Ishikawa (cell line): Measurements from ENCODE around the gene RNF8.

ENCODE experiments used
- NFIC ChIP-seq: IDR thresholded peaks from 2 replicates; pipeline ENCODE4 v1.6.1; 2012
- RAD21 ChIP-seq: IDR thresholded peaks from 2 replicates; pipeline ENCODE4 v1.6.1; 2012; ENCODE audit warnings: low read depth

DNA sequence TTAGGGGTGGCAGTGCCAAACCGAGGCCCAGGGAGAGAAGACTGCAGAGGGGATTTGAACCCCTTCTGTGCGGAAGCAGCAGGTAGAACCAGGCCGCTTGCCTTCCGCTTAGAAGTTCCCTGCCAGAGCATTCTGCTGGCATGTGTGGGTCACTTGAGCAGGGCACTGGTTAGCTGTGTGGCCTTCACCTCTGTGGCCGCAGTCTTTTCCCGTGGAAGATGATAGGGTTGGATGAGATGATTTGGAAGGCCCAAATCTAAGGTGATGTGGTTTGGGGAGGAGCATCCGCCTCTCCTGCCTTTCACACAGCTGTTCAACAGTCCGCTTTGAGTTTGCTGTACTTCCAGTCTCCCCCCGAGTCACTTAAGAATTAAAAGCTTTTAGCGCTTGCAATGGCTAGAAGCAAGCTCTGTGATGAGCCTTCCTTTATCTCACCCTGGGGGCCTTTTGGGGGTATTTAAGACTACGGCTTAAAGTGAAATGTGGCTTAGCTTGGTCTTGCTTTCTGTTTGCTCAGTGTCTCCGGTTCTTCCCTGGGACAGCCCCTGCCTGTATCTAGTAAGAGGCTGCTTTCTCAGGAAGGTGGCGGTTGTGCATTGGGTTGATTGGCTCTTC, 80.0 kb downstream of the RNF8 start:
- TF ChIP-seq NFIC (no peak), RAD21 (no peak)
